ENCODE measurements around the gene FLVCR2. TPM values are rescaled to one million over a fixed set of nuclear protein-coding genes. Genes with fewer than 3 reads are reported as not detected.

FLVCR2 gene
- total and polyA plus RNA-seq, 2 of the 13 experiments (the other 11 are each of a cell fraction or from before 2014, with no cell fraction given) = 9.9 to 10.5 TPM

DNA sequence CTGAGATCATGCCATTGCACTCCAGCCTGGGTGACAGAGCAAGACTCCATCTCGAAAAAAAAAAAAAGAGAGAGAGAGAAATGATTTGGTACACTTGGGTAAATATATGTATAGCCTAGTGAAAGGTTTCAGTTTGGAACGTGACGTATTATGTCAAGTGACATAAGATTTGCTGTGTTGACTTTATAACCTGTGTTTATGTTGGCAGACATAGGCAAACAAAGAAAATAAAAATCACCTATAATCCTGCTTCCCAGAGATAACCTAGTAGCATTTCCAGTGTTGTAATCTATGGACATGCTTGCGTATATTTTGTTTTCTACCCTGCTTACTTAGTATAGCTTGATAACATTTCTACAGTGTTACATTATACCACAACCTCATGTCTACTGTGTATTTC is 65.6 kb downstream of the FLVCR2 start (continued):
- TF ChIP-seq NCOA1 (CRISPR knock-in tag; IDR thresholded peaks at IDR 0.05) = no peak
- TF ChIP-seq, protein P1, sequence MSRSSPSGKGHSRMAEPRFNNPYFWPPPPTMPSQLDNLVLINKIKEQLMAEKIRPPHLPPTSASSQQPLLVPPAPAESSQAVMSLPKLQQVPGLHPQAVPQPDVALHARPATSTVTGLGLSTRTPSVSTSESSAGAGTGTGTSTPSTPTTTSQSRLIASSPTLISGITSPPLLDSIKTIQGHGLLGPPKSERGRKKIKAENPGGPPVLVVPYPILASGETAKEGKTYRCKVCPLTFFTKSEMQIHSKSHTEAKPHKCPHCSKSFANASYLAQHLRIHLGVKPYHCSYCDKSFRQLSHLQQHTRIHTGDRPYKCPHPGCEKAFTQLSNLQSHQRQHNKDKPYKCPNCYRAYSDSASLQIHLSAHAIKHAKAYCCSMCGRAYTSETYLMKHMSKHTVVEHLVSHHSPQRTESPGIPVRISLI (CRISPR knock-in tag; IDR thresholded peaks at IDR 0.05; ENCODE audit: borderline replicate concordance) = peak; percentile 30; the same call in 1 of the 2 replicates
- TF ChIP-seq EP300 (IDR thresholded peaks at IDR 0.05; ENCODE audit: low read depth in 2 of 2, low read length in 2 of 2) = no peak
- TF ChIP-seq EP300 (CRISPR knock-in tag; IDR thresholded peaks at IDR 0.05; ENCODE audit: borderline replicate concordance) = no peak
- no peak for TF ChIP-seq HNRNPL (IDR thresholded peaks at IDR 0.05; ENCODE audit: low read depth, low read length)
- no peak for TF ChIP-seq FOXP1 (IDR thresholded peaks at IDR 0.05)
- TF ChIP-seq FOXP1 (CRISPR knock-in tag; IDR thresholded peaks at IDR 0.05) = peak; percentile 74
- no peak for TF ChIP-seq FLYWCH1 (CRISPR knock-in tag; IDR thresholded peaks at IDR 0.05)
- TF ChIP-seq ADNP (CRISPR knock-in tag; IDR thresholded peaks at IDR 0.05) = no peak
- TF ChIP-seq, protein P2, sequence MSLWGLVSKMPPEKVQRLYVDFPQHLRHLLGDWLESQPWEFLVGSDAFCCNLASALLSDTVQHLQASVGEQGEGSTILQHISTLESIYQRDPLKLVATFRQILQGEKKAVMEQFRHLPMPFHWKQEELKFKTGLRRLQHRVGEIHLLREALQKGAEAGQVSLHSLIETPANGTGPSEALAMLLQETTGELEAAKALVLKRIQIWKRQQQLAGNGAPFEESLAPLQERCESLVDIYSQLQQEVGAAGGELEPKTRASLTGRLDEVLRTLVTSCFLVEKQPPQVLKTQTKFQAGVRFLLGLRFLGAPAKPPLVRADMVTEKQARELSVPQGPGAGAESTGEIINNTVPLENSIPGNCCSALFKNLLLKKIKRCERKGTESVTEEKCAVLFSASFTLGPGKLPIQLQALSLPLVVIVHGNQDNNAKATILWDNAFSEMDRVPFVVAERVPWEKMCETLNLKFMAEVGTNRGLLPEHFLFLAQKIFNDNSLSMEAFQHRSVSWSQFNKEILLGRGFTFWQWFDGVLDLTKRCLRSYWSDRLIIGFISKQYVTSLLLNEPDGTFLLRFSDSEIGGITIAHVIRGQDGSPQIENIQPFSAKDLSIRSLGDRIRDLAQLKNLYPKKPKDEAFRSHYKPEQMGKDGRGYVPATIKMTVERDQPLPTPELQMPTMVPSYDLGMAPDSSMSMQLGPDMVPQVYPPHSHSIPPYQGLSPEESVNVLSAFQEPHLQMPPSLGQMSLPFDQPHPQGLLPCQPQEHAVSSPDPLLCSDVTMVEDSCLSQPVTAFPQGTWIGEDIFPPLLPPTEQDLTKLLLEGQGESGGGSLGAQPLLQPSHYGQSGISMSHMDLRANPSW (CRISPR knock-in tag; IDR thresholded peaks at IDR 0.05; ENCODE audit: borderline replicate concordance) = no peak
- TF ChIP-seq, protein P3, sequence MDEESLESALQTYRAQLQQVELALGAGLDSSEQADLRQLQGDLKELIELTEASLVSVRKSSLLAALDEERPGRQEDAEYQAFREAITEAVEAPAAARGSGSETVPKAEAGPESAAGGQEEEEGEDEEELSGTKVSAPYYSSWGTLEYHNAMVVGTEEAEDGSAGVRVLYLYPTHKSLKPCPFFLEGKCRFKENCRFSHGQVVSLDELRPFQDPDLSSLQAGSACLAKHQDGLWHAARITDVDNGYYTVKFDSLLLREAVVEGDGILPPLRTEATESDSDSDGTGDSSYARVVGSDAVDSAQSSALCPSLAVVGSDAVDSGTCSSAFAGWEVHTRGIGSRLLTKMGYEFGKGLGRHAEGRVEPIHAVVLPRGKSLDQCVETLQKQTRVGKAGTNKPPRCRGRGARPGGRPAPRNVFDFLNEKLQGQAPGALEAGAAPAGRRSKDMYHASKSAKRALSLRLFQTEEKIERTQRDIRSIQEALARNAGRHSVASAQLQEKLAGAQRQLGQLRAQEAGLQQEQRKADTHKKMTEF (CRISPR knock-in tag; IDR thresholded peaks at IDR 0.05) = peak; percentile 30; the same call in 1 of the 2 replicates
- no peak for TF ChIP-seq AGO2 (optimal IDR thresholded peaks at IDR 0.05; ENCODE audit: low read depth, low read length)
- TF ChIP-seq, protein P4, sequence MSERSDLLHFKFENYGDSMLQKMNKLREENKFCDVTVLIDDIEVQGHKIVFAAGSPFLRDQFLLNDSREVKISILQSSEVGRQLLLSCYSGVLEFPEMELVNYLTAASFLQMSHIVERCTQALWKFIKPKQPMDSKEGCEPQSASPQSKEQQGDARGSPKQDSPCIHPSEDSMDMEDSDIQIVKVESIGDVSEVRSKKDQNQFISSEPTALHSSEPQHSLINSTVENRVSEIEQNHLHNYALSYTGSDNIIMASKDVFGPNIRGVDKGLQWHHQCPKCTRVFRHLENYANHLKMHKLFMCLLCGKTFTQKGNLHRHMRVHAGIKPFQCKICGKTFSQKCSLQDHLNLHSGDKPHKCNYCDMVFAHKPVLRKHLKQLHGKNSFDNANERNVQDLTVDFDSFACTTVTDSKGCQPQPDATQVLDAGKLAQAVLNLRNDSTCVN (CRISPR knock-in tag; IDR thresholded peaks at IDR 0.05; ENCODE audit: borderline replicate concordance) = no peak
- TF ChIP-seq, protein P5, sequence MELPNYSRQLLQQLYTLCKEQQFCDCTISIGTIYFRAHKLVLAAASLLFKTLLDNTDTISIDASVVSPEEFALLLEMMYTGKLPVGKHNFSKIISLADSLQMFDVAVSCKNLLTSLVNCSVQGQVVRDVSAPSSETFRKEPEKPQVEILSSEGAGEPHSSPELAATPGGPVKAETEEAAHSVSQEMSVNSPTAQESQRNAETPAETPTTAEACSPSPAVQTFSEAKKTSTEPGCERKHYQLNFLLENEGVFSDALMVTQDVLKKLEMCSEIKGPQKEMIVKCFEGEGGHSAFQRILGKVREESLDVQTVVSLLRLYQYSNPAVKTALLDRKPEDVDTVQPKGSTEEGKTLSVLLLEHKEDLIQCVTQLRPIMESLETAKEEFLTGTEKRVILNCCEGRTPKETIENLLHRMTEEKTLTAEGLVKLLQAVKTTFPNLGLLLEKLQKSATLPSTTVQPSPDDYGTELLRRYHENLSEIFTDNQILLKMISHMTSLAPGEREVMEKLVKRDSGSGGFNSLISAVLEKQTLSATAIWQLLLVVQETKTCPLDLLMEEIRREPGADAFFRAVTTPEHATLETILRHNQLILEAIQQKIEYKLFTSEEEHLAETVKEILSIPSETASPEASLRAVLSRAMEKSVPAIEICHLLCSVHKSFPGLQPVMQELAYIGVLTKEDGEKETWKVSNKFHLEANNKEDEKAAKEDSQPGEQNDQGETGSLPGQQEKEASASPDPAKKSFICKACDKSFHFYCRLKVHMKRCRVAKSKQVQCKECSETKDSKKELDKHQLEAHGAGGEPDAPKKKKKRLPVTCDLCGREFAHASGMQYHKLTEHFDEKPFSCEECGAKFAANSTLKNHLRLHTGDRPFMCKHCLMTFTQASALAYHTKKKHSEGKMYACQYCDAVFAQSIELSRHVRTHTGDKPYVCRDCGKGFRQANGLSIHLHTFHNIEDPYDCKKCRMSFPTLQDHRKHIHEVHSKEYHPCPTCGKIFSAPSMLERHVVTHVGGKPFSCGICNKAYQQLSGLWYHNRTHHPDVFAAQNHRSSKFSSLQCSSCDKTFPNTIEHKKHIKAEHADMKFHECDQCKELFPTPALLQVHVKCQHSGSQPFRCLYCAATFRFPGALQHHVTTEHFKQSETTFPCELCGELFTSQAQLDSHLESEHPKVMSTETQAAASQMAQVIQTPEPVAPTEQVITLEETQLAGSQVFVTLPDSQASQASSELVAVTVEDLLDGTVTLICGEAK (IDR thresholded peaks at IDR 0.05) = no peak
- TF ChIP-seq, protein P5 (CRISPR knock-in tag; IDR thresholded peaks at IDR 0.05) = no peak

Measured in HepG2 (cell line).